Spleen (tissue), 3 donors: ENCODE data around the gene ITPR2.

Source experiments
- POLR2A ChIP-seq, 3 donors: fragments of 450-650 bp; IDR thresholded peaks; one replicate each; pipeline ENCODE4 v1.5.1; 2017; ENCODE audit warnings: antibody characterized with exemption in 3 of 3, mild to moderate bottlenecking in 1 of 3
- POLR2AphosphoS5 ChIP-seq, 3 donors: sonication (generic); formaldehyde crosslinking; IDR thresholded peaks; one replicate each; pipeline ENCODE4 v1.5.1; 2017; ENCODE audit warnings: antibody characterized with exemption in 3 of 3

GRCh38 chr12:26750531-26751175 is 82.3 kb downstream of the ITPR2 start:
- TF ChIP-seq POLR2A (IDR thresholded peaks at IDR 0.05): no peak
- TF ChIP-seq POLR2AphosphoS5 (IDR thresholded peaks at IDR 0.05): no peak
